ENCODE data around the gene PHYKPL. TPM values are rescaled to one million over a fixed set of nuclear protein-coding genes. Genes with fewer than 3 reads are reported as not detected.
A peak's percentile ranks its signal among the peaks of the same experiment; 100 is the strongest.

PHYKPL gene
- total and polyA plus RNA-seq, 2 donors (not counting 1 experiment from before 2014, with no cell fraction given): 263 to 313 TPM

- H3K4me1 ChIP-seq (ENCODE audit: control insufficient read depth in 2 of 2, insufficient read depth in 2 of 2, low read length in 2 of 2): peaks cover 5 to 9% of the 10 kb centered on the region in 2 donors
- Mint-ChIP-seq H3K27ac (peak overlapping the region; percentile 4), H3K27me3 (peaks cover 11% of the 10 kb centered on the region), H3K9me3 (ENCODE audit: insufficient read depth) (no peaks in the 10 kb centered on the region), H3K4me1 (peaks cover 16% of the 10 kb centered on the region), H3K4me3 (peak overlapping the region; percentile 17)
- 13% methylated on average over 27 of the region's 33 CpGs for WGBS (ENCODE audit: insufficient coverage)
- H3K9me3 ChIP-seq (ENCODE audit: control extremely low read depth in 1 of 3, control insufficient read depth in 2 of 3, insufficient read depth in 1 of 3, low read length in 2 of 3): no peaks in the 10 kb centered on the region
- ATAC-seq (ENCODE audit: low read depth): peak; percentile 100
- H2AFZ ChIP-seq (ENCODE audit: insufficient read depth, low read depth, low read length, poor library complexity, severe bottlenecking): peak overlapping the region; percentile 76
- ChIA-PET CTCF (interaction anchor here (0.7 to 22.8 kb wide), 4 partner anchors 9 to 619 kb away, joined by 3 to 540 read pairs (median 3); no protein-coding TSS in a partner anchor), POLR2A (interaction anchor here (0.7 kb wide), 1 partner anchor 49 kb away, joined by 5 read pairs; no protein-coding TSS in a partner anchor)
- H3K27ac ChIP-seq (ENCODE audit: low read length in 2 of 2): no peak overlapping the region
- intact Hi-C loops (cut with micrococcal nuclease): loop anchor here (1.0 kb wide), 3 partner anchors 18 to 557 kb away; no protein-coding TSS in a partner anchor
- H3K4me2 ChIP-seq (replicated peaks; ENCODE audit: low read depth, low read length, poor library complexity, severe bottlenecking): peak overlapping the region; percentile 71
- peak; percentile 94 for TF ChIP-seq CTCF (IDR thresholded peaks at IDR 0.05)
- no peak for TF ChIP-seq EZH2 (IDR thresholded peaks at IDR 0.05; ENCODE audit: borderline replicate concordance, insufficient read depth, low read depth, low read length, poor library complexity, severe bottlenecking)
- peak; percentile 94 for DNase-seq
- H3K79me2 ChIP-seq (ENCODE audit: control insufficient read depth, insufficient read depth, low read length): no peaks in the 10 kb centered on the region
- no peak overlapping the region for H3K9ac ChIP-seq (ENCODE audit: low read length)
- no peaks in the 10 kb centered on the region for H3K27me3 ChIP-seq (replicated peaks in 1 of 4; ENCODE audit: control extremely low read depth in 1 of 4, control insufficient read depth in 3 of 4, insufficient read depth in 4 of 4, low read length in 3 of 4)
- peak overlapping the region in 1 of 5 experiments; percentile 14 for H3K4me3 ChIP-seq (ENCODE audit: control extremely low read depth in 1 of 5, extremely low read depth in 1 of 5, insufficient read depth in 1 of 5, low read depth in 2 of 5, low read length in 4 of 5)
- H4K20me1 ChIP-seq (ENCODE audit: control insufficient read depth, insufficient read depth, low read length, poor library complexity, severe bottlenecking): no peaks in the 10 kb centered on the region
- no peaks in the 10 kb centered on the region for H3K36me3 ChIP-seq (replicated peaks in 1 of 2; ENCODE audit: control extremely low read depth in 1 of 2, control insufficient read depth in 1 of 2, extremely low read depth in 1 of 2, insufficient read depth in 2 of 2, low read length in 1 of 2)
Observed at GRCh38 chr5:178163772-178164735, 68.5 kb downstream of the PHYKPL start.

Measured in B cell (primary cell).